SK-N-SH (cell line): ENCODE data around the gene PCGF1. TPM values are rescaled to one million over a fixed set of nuclear protein-coding genes. Genes with fewer than 3 reads are reported as not detected.
A peak's percentile ranks its signal among the peaks of the same experiment; 100 is the strongest.

Experiments used
- CTCF ChIA-PET: fragments of 300-600, 350-600 bp; formaldehyde crosslinking; extraction: SDS; loops from one replicate; lab custom pipeline; 2021; lab: Yijun Ruan, JAX
- POLR2A ChIA-PET: fragments of 350-600 bp; sonication (Branson Sonifier 250); formaldehyde crosslinking; extraction: SDS; loops from one replicate; lab custom pipeline; 2020; ENCODE audit warnings: antibody characterized with exemption, inconsistent platforms; lab: Yijun Ruan, JAX
- DNase-seq: peaks from one replicate; pipeline ENCODE4 v3.0.0; 2012
- H2AFZ ChIP-seq: fragments of 200-600 bp; sonication (generic); 2 replicates; pipeline ENCODE4 v1.8.1; 2016; ENCODE audit warnings: antibody characterized with exemption, mild to moderate bottlenecking, low read depth
- H3F3A ChIP-seq: fragments of 200-600 bp; sonication (generic); replicated peaks from 2 replicates; pipeline ENCODE3; 2016; ENCODE audit warnings: antibody characterized with exemption, mild to moderate bottlenecking; ENCODE audit not compliant: insufficient read depth
- H3K27ac ChIP-seq, 2 experiments: fragments of 200-500 bp in 1 of 2; fragments of 200-600 bp in 1 of 2; sonication (Bioruptor generic) in 1 of 2; sonication (generic), shearing (Covaris generic) in 1 of 2; 2 replicates each; pipeline versions ENCODE4 v1.5.1 to v1.6.1; 2014 to 2016; ENCODE audit warnings: low read depth in 2 of 2, inconsistent platforms in 1 of 2, low read length in 1 of 2, mild to moderate bottlenecking in 1 of 2, mixed read lengths in 1 of 2
- H3K27me3 ChIP-seq: fragments of 200-600 bp; sonication (generic), shearing (Covaris generic); 2 replicates; pipeline ENCODE4 v1.6.1; 2016; ENCODE audit warnings: mixed run types; ENCODE audit not compliant: insufficient read depth
- H3K36me3 ChIP-seq, 2 experiments: fragments of 200-500 bp in 1 of 2; fragments of 200-600 bp in 1 of 2; sonication (Bioruptor generic) in 1 of 2; sonication (generic) in 1 of 2; replicated peaks in 1 of 2; 2 replicates each; pipeline versions ENCODE3 to v1.5.1; 2014 to 2016; ENCODE audit warnings: low read length in 1 of 2, mild to moderate bottlenecking in 1 of 2; ENCODE audit not compliant: insufficient read depth in 2 of 2, control insufficient read depth in 1 of 2
- H3K4me1 ChIP-seq, 2 experiments: fragments of 200-500 bp in 1 of 2; fragments of 200-600 bp in 1 of 2; sonication (Bioruptor generic) in 1 of 2; sonication (generic), shearing (Covaris generic) in 1 of 2; 2 replicates each; pipeline versions ENCODE4 v1.5.1 to v1.6.1; 2014 to 2016; ENCODE audit warnings: low read depth in 1 of 2, low read length in 1 of 2, mixed run types in 1 of 2; ENCODE audit not compliant: insufficient read depth in 2 of 2, control insufficient read depth in 1 of 2
- H3K4me2 ChIP-seq: fragments of 200-600 bp; sonication (generic), shearing (Covaris generic); 2 replicates; pipeline ENCODE4 v1.6.1; 2017; ENCODE audit warnings: mixed run types
- H3K4me3 ChIP-seq, 2 experiments: fragments of 200-500 bp in 1 of 2; fragments of 200-600 bp in 1 of 2; sonication (Bioruptor generic) in 1 of 2; sonication (generic), shearing (Covaris generic) in 1 of 2; 2 replicates each; pipeline versions ENCODE4 v1.5.1 to v1.8.1; 2014 to 2016; ENCODE audit warnings: low read depth in 2 of 2, inconsistent platforms in 1 of 2, low read length in 1 of 2, mild to moderate bottlenecking in 1 of 2, mixed read lengths in 1 of 2, moderate library complexity in 1 of 2
- H3K79me2 ChIP-seq: fragments of 200-600 bp; sonication (generic); 2 replicates; pipeline ENCODE4 v1.8.1; 2017; ENCODE audit warnings: mild to moderate bottlenecking; ENCODE audit not compliant: insufficient read depth
- H3K9ac ChIP-seq: fragments of 200-600 bp; sonication (generic); 2 replicates; pipeline ENCODE4 v1.6.1; 2017; ENCODE audit warnings: mixed run types
- H3K9me2 ChIP-seq: fragments of 200-600 bp; sonication (generic); 2 replicates; pipeline ENCODE4 v1.6.1; 2017; ENCODE audit warnings: mixed run types
- H3K9me3 ChIP-seq: fragments of 200-600 bp; sonication (generic); 2 replicates; pipeline ENCODE4 v1.6.1; 2017; ENCODE audit warnings: mixed run types, mild to moderate bottlenecking, moderate library complexity
- H4K20me1 ChIP-seq: fragments of 200-600 bp; sonication (generic); 2 replicates; pipeline ENCODE4 v1.6.1; 2017; ENCODE audit warnings: mild to moderate bottlenecking, mixed run types; ENCODE audit not compliant: insufficient read depth
- CTCF ChIP-seq: fragments of 200-600 bp; sonication (generic); IDR thresholded peaks from 2 replicates; pipeline ENCODE4 v1.6.1; 2017; ENCODE audit warnings: antibody characterized with exemption, mild to moderate bottlenecking, moderate library complexity
- EZH2phosphoT487 ChIP-seq: fragments of 200-600 bp; sonication (generic); IDR thresholded peaks from 2 replicates; pipeline ENCODE4 v1.6.1; 2017; ENCODE audit warnings: low read depth, mixed run types, mild to moderate bottlenecking, antibody characterized with exemption, moderate library complexity, borderline replicate concordance
- GABPA ChIP-seq: IDR thresholded peaks from 2 replicates; pipeline ENCODE4 v1.4.0; 2012; ENCODE audit warnings: low read depth, mild to moderate bottlenecking
- GATA2 ChIP-seq: sonication (generic); formaldehyde crosslinking; IDR thresholded peaks from 2 replicates; pipeline ENCODE4 v1.5.0; 2020; ENCODE audit warnings: mild to moderate bottlenecking, missing genetic modification reagents
- JUND ChIP-seq: IDR thresholded peaks from 2 replicates; pipeline ENCODE4 v1.4.0; 2012
- MAX ChIP-seq: IDR thresholded peaks from 2 replicates; pipeline ENCODE4 v1.4.0; 2012; ENCODE audit warnings: low read depth
- MXI1 ChIP-seq: IDR thresholded peaks from 2 replicates; pipeline ENCODE4 v1.6.1; 2012; ENCODE audit warnings: mild to moderate bottlenecking, low read depth, low read length, improper control_type of control experiment
- NFIC ChIP-seq: IDR thresholded peaks from 2 replicates; pipeline ENCODE4 v1.4.0; 2012; ENCODE audit warnings: borderline replicate concordance
- RFX5 ChIP-seq: IDR thresholded peaks from 2 replicates; pipeline ENCODE4 v1.6.1; 2012; ENCODE audit warnings: mild to moderate bottlenecking, improper control_type of control experiment, low read length
- TEAD4 ChIP-seq: IDR thresholded peaks from 2 replicates; pipeline ENCODE4 v1.4.0; 2012; ENCODE audit warnings: mild to moderate bottlenecking, borderline replicate concordance; ENCODE audit not compliant: insufficient read depth
- USF1 ChIP-seq: IDR thresholded peaks from 2 replicates; pipeline ENCODE4 v1.4.0; 2012; ENCODE audit warnings: low read depth, borderline replicate concordance
- ZBTB33 ChIP-seq: IDR thresholded peaks from 2 replicates; pipeline ENCODE4 v1.4.0; 2012; ENCODE audit warnings: low read depth, borderline replicate concordance
- WGBS: methylation state at CpG from one replicate; pipeline ENCODE4 v1.1.6; 2017; ENCODE audit warnings: low lambda C conversion rate; 5-methylcytosine and 5-hydroxymethylcytosine counted together
- polyA plus RNA-seq, 3 experiments: library from polyadenylated mRNA; depleted of rRNA; stranded (reverse); fragments of >200 nt; gene quantifications; 2 replicates each; pipeline ENCODE4 v1.2.3, GENCODE V29; 2012

The PCGF1 gene
- polyA plus RNA-seq, 1 of the 3 experiments (the other 2 are of a cell fraction) = 44.9 TPM

GRCh38 chr2:74548900-74549826, 41.7 kb upstream of the PCGF1 start (continued):
- TF ChIP-seq CTCF (no peak), JUND (no peak), TEAD4 (no peak), NFIC (no peak), MXI1 (peak; percentile 80), EZH2phosphoT487 (no peak), MAX (peak; percentile 83), GABPA (no peak), RFX5 (no peak), GATA2 (CRISPR knock-in tag) (no peak), USF1 (peak; percentile 32)

- Histone ChIP-seq H4K20me1 (no peaks in the 10 kb centered on the region), H3K36me3 (peaks cover 7 to 15% of the 10 kb centered on the region in 2 experiments), H3K4me3 (peak overlapping the region; percentile 52 to 60), H3K27me3 (no peaks in the 10 kb centered on the region), H3K79me2 (peaks cover 42% of the 10 kb centered on the region), H3K4me2 (peak overlapping the region; percentile 91), H3K9me2 (no peaks in the 10 kb centered on the region), H3F3A (peaks cover 19% of the 10 kb centered on the region), H3K9me3 (no peaks in the 10 kb centered on the region), H3K27ac (peak overlapping the region in 1 of 2 experiments; percentile 18; a peak in 1 of 4 replicates), H3K4me1 (peaks cover 9 to 37% of the 10 kb centered on the region in 2 experiments; a peak in 3 of 4 replicates), H2AFZ (peak overlapping the region; percentile 52; the same call in 1 of the 2 replicates), H3K9ac (peak overlapping the region; percentile 52; the same call in 1 of the 2 replicates)
- peak; percentile 40 for DNase-seq
- ChIA-PET POLR2A (no interaction called here), CTCF (interaction anchor here (1.0 to 3.2 kb wide), 2 partner anchors 27 to 38 kb away, joined by 3 to 19 read pairs; no protein-coding TSS in a partner anchor)
- TF ChIP-seq ZBTB33 = no peak
- TF ChIP-seq MAX = no peak
- 73% methylated on average over 11 of the region's 26 CpGs for WGBS
Observed at GRCh38 chr2:74548285-74548899, 40.9 kb upstream of the PCGF1 start.
